GM18868 (cell line): ENCODE measurements around the gene ALDH16A1.
"Not testable (repeated sequence)": the region's sequence is repeated elsewhere in the genome, so short reads cannot be mapped to it uniquely, and the experiment has no call there.

ENCODE experiments used
- ATAC-seq: cut with Tn5 transposase; IDR thresholded peaks from one replicate; pipeline ENCODE4 v1.9.1; 2021; ENCODE audit warnings: mild to moderate bottlenecking, moderate library complexity; ENCODE audit not compliant: unreplicated experiment

ALDH16A1 gene

DNA sequence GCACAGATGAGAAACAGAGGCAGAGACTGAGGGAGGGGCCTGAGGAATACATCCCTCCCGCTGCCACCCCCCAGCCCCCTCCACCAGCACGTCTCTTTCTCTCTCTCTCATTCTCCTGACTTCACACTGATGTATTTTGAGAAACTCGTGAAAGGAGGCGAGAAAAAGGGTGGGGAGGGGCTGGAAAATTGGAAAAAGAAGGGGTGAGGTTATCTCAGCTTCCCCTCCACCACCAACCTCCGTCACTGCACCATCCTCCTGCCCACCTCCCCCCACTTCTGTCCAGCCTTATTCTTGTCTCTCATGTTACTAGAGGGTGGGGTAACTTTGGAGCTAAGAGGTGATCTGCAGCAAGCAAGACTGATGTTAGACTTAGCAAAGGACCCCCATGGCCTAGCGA lies 13.2 kb upstream of the ALDH16A1 start:
- no peak for ATAC-seq

DNA sequence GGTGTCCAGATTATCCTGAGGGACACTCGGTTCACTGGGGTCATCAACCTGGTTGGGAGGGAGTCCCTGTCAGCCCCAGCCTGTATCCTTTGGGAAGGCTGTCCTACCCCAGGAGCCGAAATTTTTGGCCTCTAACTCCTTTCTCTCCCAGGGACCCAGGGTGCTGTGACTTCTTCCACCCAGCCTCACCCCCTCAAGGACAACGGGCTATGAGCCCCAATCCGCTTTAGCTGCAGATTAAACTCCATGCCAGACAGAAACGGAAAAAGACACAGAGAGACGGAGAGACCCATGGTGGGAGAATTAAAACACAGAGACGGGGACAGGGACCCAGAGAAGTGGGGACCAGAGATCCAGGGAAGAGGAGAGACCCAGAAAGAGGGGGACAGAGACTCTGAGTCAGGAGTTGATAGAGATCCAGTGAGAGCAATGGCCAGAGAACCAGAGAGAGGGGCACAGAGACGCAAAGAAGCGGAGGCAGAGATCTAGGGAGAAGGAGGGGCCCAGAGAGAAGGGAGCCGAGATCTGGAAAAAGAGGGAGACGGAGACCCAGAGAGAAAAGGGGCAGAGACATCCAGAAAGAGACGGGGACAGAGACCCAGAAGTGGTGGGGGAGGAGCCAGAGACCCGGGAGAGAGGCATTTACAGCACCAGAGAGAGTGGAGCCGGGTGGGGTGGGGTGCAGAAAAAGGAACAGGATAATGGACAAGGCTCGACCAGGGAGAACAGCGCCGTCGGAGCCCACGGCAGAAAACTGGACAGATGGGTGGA lies 12.4 kb upstream of the ALDH16A1 start:
- ATAC-seq: no peak

DNA sequence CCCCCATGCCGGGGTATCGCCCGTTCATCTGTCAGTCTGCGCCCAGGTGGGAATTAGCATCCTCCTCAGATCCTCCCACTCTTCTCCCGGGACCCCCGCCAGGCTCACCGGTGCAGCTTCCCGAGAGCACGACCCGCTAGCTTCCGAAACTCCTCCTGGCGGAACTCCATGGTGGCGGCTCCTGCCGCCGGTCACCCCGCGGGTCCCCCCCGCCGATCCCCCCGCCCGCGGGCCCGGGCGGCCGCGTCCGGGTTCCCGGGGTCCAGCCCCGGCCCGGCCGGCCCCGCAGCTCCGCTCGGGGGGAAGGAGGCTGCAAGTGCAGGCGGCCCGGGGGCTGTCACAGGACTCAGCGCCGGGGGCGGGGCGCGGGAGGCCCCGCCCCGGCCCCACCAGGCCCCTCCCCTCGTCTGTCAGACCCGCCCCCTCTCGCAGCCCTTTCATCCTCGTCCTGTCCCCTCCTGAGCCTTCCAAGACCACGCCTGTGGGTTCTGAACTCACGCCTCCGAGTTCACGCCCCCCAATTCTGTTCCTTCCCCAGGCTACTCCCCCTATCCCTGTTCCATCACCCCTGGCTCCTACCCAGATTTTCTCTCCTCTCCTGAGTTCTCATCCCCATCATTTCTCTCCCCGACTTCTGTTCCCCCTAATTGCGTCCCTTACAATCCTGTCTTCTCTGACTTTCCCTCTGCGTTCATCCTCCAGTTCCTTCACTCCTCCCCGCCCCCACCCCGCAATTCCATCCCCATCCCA lies 11.6 kb upstream of the ALDH16A1 start, which contains the start of gene SLC17A7:
Gene SLC17A7, minus strand, starts transcription at position 318 of the 750 bp plus-strand sequence. Its CDS starts 148 bp downstream, at position 170.
- no peak for ATAC-seq

DNA sequence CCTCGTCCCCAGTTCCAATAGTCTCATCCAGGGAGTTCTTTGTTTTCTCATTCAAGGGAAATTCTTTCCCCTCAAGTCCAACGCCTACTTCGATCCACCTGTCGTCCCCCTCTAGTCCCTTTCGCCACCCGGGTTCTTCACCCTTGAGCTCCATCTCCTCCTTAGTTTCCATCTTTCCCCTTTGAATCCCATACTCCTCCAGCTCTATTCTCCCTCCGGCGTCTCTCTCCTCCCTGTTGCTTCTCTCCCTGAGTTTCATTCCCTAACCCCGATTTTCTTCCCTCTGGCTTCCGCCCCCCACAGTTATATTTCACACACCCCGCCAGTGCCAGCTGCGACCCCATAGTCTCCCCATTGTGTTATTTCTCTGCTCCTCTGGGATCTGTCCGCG lies 11.1 kb upstream of the ALDH16A1 start:
- ATAC-seq: no peak

DNA sequence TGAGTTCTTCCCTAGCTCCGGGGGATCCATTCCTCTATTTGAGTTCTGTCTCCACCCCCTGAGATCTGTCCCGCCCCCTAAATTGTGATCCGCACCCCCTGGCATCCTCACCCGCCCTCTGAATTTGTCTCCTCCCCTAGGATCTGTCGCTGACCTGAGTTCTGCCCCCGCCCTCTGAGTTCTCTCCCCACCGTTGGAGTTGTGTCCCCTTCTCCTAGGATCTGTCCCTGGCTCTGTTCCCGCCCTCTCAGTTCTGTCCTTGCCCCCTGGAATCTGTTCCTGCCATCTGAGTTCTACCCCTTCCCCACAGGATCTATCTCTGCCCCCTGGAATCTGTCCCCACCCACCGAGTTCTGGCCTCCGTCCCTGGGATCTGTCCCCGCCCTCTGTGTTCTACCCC lies 10.7 kb upstream of the ALDH16A1 start:
- ATAC-seq: no peak

GRCh38 chr19:49442771-49443365 lies 10.2 kb upstream of the ALDH16A1 start:
- peak; percentile 7 for ATAC-seq

DNA sequence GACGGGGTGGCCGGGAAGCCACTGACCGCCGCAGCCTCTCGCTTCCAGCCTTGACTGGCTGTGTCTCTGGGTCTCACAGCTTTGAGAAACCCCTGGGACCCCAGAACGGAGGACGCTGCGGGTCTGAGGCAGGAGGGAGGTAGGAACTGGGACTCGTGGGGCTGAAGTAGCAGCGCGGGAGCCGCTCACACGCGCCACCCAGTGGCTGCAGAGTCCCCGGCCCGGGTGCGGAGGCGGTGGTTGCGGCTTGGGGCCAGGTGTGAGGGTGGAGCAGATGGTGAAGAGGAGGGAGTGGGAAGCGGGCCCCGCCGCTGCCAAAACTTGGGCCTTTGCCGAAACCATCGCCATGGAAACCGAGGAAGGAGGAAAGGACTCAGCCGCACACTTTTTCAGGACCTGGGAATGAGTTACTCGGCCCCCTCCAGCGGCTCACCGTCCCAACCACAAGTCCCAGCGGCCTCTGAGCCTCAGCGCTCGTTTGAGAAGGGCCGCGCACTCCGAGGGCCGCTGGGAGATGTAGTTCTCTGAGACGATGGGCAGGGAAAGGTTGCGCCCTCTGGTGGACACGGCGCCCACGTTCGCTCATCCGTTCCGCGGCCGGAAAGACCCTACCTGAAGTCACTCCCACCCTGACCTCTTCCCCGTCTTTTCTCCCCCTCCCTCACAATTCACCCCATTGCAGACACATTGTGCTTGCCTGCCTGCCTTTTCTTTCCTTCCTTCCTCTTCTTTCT lies 9.5 kb upstream of the ALDH16A1 start:
- peak; percentile 74 for ATAC-seq

DNA sequence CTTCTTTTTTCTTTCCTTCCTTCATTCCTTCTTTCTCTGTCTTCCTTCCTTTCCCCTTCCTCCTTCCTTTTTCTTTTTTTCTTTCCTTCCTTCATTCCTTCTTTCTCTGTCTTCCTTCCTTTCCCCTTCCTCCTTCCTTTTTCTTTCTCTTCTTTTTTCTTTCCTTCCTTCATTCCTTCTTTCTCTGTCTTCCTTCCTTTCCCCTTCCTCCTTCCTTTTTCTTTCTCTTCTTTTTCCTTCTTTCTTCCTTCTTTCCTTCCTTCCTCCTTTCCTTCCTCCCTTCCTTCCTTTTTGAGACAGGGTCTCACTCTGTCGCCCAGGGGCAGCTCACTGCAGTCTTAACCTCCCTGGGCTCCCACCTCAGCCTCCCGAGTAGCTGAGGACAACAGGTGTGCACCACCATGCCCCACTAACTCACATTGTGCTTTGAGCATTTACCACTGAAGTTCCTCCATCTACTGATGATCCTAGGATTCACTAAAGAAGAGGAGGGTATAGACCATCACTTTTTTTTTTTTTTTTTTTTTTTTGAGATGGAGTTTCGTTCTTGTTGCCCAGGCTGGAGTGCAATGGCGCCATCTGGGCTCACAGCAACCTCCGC lies 8.8 kb upstream of the ALDH16A1 start:
- ATAC-seq: not testable (repeated sequence)

DNA sequence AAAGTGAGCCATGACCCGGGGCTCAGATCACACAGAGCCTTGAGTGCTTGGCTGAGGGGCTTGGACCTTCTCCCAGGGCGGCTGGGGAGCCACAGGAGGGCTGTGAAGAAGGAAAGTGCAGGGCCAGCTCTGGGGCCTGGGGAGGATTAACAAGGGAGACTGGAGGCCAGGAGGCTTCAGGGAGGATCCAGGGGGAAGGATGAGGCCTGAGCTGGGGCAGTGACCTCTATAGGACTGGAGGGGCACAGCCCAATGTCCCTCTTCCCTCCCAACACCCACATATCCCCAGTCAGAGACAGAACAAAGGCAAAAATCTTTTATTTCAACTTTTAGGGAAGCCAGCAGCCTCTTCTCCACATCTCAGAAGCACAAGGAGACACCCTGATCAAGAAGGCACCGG lies 7.0 kb upstream of the ALDH16A1 start:
- no peak for ATAC-seq

DNA sequence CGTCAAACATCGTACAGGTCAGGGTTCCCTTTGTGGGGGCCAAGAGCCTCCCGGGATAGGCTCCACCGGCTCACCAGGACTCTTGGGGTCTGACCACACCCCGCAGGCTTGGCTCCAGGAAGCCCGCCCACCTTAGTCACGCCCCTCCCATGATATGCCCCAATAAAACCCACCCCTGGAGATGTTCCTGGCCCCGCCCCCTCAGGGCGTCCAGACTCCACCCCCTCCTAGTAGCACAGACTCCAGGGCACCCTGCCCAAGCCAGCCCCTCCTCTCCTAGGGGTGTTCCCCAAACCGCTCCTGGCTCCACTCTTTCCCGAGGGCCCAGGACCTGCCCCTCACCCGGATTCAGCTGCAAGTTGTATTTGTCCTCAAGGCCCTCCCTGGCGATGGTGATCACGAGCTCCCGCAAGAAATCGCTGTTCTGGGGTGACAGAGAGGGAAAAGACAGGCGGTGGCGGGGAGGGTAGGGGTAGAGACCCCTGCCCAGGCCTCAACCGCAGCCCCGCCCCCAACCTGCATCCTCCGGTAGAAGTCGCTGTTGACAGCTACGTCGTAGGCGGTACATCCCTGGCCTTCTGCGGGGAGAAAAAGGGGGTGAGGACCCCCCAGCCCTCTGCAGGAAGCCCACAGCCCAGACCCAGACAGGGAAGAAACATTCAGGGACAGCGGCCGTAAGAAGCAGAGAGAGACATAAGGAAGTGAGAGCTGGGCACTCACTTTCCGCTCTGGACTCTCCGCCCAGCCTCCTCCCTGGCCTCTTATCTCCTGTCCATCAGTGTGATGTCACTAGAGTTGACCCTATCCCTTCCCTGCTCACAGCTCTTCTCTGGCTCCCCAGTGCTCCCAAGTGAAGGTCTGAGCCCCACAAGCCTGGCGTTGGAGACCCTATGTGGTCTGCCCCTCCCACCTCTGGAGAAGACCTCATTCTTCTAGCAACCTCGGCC lies 5.3 kb upstream of the ALDH16A1 start:
- ATAC-seq: no peak

DNA sequence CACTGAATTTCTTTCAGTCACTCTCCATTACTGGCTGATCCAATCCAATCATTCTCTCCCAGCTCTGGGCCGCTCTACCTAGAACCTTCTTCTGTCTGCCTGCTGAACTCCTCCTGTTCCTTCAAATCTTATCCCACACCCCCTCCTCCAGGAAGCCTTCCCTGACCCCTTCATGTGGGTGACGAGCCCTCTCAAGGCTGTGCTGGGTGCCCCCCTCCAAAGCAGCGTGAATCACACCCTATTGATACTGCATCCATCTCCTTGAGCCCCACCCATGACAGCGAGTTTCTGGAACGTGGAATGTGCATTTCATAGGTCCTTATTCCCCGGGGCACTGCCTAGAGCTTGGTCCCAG lies 4.6 kb upstream of the ALDH16A1 start:
- no peak for ATAC-seq

- no peak for ATAC-seq
These were observed 2.6 kb upstream of the ALDH16A1 start for GRCh38 chr19:49450405-49450804.

GRCh38 chr19:49451430-49452181 lies 1.4 kb upstream of the ALDH16A1 start, which contains the start of gene PIH1D1:
Gene PIH1D1, minus strand, starts transcription at chr19:49451814. Its CDS starts 240 bp downstream, at chr19:49451574.
- ATAC-seq: peak; percentile 54

DNA sequence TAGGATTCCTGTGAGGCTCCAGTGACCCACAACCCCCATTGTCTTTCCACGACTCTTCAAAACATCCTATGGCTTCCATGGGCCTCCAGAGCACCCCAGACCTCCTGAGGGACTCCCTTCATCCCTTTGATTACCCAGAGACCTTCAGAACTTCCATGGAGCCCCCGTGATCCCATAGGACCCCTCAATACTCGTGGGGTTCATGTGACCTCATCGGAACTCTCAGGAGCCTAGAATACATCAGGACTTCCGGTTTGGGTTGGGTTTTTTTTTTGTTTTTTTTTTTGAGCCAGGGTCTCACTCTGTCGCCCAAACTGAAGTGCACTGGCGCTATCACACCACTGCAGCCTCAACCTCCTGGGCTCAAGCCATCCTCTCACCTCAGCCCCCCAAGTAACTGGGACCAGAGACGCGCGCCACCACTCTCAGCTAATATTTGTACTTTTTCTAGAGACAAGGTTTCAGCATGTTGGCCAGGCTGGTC lies 774 bp downstream of the ALDH16A1 start:
- no peak for ATAC-seq

GRCh38 chr19:49455773-49456172 lies 2.7 kb downstream of the ALDH16A1 start:
- no peak for ATAC-seq

DNA sequence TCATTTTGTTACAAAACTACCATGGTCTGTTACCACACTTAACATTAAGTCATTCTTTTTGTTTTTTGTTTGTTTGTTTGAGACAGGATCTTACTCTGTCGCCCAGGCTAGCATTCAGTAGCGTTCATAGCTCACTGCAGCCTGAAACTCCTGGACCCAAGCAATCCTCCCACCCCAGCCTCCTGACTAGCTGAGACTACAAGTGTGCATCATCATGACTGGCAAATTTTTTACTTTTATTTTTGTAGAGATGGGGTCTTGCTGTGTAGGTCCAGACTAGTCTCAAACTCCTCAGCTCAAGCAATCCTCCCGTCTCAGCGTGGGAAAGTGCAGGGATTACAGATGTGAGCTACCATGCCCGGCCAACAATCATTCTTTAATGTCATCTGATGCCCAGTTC lies 3.3 kb downstream of the ALDH16A1 start:
- ATAC-seq: no peak

DNA sequence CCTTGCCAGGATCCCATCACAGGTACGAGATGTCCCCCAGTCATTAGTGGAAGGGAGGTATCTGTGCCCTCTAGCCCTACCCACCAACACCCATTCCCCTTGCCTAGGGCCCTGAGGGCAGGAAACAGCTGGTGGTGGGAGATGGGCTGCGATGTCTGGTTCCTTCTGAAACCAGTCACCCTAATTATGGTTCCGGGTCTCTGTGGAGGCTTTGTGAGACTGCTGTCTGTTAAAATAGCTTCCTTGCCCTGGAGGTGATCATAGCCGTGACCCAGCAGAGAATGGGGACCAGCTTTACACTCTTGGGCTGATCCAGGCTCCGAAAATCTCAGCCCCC lies 5.5 kb downstream of the ALDH16A1 start:
- no peak for ATAC-seq

GRCh38 chr19:49459388-49459787 lies 6.4 kb downstream of the ALDH16A1 start:
- no peak for ATAC-seq

DNA sequence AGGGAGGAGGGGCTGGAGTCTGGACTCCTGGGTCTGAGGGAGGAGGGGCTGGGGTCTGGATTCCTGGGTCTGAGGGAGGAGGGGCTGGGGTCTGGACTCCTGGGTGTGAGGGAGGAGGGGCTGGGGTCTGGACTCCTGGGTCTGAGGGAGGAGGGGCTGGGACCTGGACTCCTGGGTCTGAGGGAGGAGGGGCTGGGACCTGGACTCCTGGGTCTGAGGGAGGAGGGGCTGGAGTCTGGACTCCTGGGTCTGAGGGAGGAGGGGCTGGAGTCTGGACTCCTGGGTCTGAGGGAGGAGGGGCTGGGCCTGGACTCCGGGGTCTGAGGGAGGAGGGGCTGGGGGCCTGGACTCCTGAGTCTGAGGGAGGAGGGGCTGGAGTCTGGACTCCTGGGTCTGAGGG lies 8.1 kb downstream of the ALDH16A1 start:
- not testable (repeated sequence) for ATAC-seq
